Measurements from ENCODE around the gene EFNB2.

Gene EFNB2

GRCh38 chr13:106484537-106485193, 50.8 kb downstream of the EFNB2 start:
- Histone ChIP-seq H3K27ac (ENCODE audit: low read length) (no peak overlapping the region), H3K4me3 (ENCODE audit: low read length) (no peak overlapping the region), H3K9me3 (ENCODE audit: insufficient read depth, low read depth, low read length) (no peaks in the 10 kb centered on the region), H3K4me1 (ENCODE audit: insufficient read depth, low read length) (no peaks in the 10 kb centered on the region), H3K27me3 (ENCODE audit: insufficient read depth, low read length) (no peaks in the 10 kb centered on the region), H3K36me3 (ENCODE audit: insufficient read depth, low read depth, low read length) (no peaks in the 10 kb centered on the region), H3K9ac (ENCODE audit: low read depth, low read length) (no peak overlapping the region)

- H3K4me3 ChIP-seq (ENCODE audit: low read length) = no peak overlapping the region
- H3K36me3 ChIP-seq (ENCODE audit: insufficient read depth, low read depth, low read length) = no peaks in the 10 kb centered on the region
- no peaks in the 10 kb centered on the region for H3K9me3 ChIP-seq (ENCODE audit: insufficient read depth, low read depth, low read length)
- H3K27me3 ChIP-seq (ENCODE audit: insufficient read depth, low read length) = no peaks in the 10 kb centered on the region
- H3K4me1 ChIP-seq (ENCODE audit: insufficient read depth, low read length) = no peaks in the 10 kb centered on the region
- H3K27ac ChIP-seq (ENCODE audit: low read length) = no peak overlapping the region
- H3K9ac ChIP-seq (ENCODE audit: low read depth, low read length) = no peak overlapping the region
Measured at GRCh38 chr13:106484084-106484483, 51.4 kb downstream of the EFNB2 start.

- Histone ChIP-seq H3K9me3 (ENCODE audit: insufficient read depth, low read depth, low read length) (no peaks in the 10 kb centered on the region), H3K4me1 (ENCODE audit: insufficient read depth, low read length) (no peaks in the 10 kb centered on the region), H3K27ac (ENCODE audit: low read length) (no peak overlapping the region), H3K4me3 (ENCODE audit: low read length) (no peak overlapping the region), H3K27me3 (ENCODE audit: insufficient read depth, low read length) (no peaks in the 10 kb centered on the region), H3K36me3 (ENCODE audit: insufficient read depth, low read depth, low read length) (no peaks in the 10 kb centered on the region), H3K9ac (ENCODE audit: low read depth, low read length) (no peak overlapping the region)
Measured at GRCh38 chr13:106481919-106482318, 53.5 kb downstream of the EFNB2 start.

GRCh38 chr13:106480351-106480910, 55.0 kb downstream of the EFNB2 start:
- Histone ChIP-seq H3K9me3 (ENCODE audit: insufficient read depth, low read depth, low read length) (no peaks in the 10 kb centered on the region), H3K36me3 (ENCODE audit: insufficient read depth, low read depth, low read length) (no peaks in the 10 kb centered on the region), H3K9ac (ENCODE audit: low read depth, low read length) (no peak overlapping the region), H3K4me1 (ENCODE audit: insufficient read depth, low read length) (no peaks in the 10 kb centered on the region), H3K4me3 (ENCODE audit: low read length) (no peak overlapping the region), H3K27me3 (ENCODE audit: insufficient read depth, low read length) (no peaks in the 10 kb centered on the region), H3K27ac (ENCODE audit: low read length) (no peak overlapping the region)

- H3K9me3 ChIP-seq (ENCODE audit: insufficient read depth, low read depth, low read length) = no peaks in the 10 kb centered on the region
- H3K4me3 ChIP-seq (ENCODE audit: low read length) = no peak overlapping the region
- H3K36me3 ChIP-seq (ENCODE audit: insufficient read depth, low read depth, low read length) = no peaks in the 10 kb centered on the region
- no peaks in the 10 kb centered on the region for H3K4me1 ChIP-seq (ENCODE audit: insufficient read depth, low read length)
- no peaks in the 10 kb centered on the region for H3K27me3 ChIP-seq (ENCODE audit: insufficient read depth, low read length)
- no peak overlapping the region for H3K27ac ChIP-seq (ENCODE audit: low read length)
- no peak overlapping the region for H3K9ac ChIP-seq (ENCODE audit: low read depth, low read length)
Measured at GRCh38 chr13:106479929-106480328, 55.5 kb downstream of the EFNB2 start.

- H3K27me3 ChIP-seq (ENCODE audit: insufficient read depth, low read length) = no peaks in the 10 kb centered on the region; the same call in 1 of the 2 replicates
- H3K9me3 ChIP-seq (ENCODE audit: insufficient read depth, low read depth, low read length) = no peaks in the 10 kb centered on the region
- no peak overlapping the region for H3K4me3 ChIP-seq (ENCODE audit: low read length)
- H3K36me3 ChIP-seq (ENCODE audit: insufficient read depth, low read depth, low read length) = no peaks in the 10 kb centered on the region
- H3K27ac ChIP-seq (ENCODE audit: low read length) = no peak overlapping the region
- no peak overlapping the region for H3K9ac ChIP-seq (ENCODE audit: low read depth, low read length)
- H3K4me1 ChIP-seq (ENCODE audit: insufficient read depth, low read length) = no peaks in the 10 kb centered on the region
Measured at GRCh38 chr13:106478116-106478515, 57.3 kb downstream of the EFNB2 start.

- Histone ChIP-seq H3K9me3 (ENCODE audit: insufficient read depth, low read depth, low read length) (no peaks in the 10 kb centered on the region), H3K36me3 (ENCODE audit: insufficient read depth, low read depth, low read length) (no peaks in the 10 kb centered on the region), H3K9ac (ENCODE audit: low read depth, low read length) (no peak overlapping the region), H3K27me3 (ENCODE audit: insufficient read depth, low read length) (no peaks in the 10 kb centered on the region; the same call in 1 of the 2 replicates), H3K4me1 (ENCODE audit: insufficient read depth, low read length) (peaks cover 5% of the 10 kb centered on the region; the same call in 1 of the 2 replicates), H3K27ac (ENCODE audit: low read length) (no peak overlapping the region), H3K4me3 (ENCODE audit: low read length) (no peak overlapping the region)
Measured at GRCh38 chr13:106477303-106477702, 58.2 kb downstream of the EFNB2 start.

- peaks cover 7% of the 10 kb centered on the region for H3K4me1 ChIP-seq (ENCODE audit: insufficient read depth, low read length)
- H3K36me3 ChIP-seq (ENCODE audit: insufficient read depth, low read depth, low read length) = no peaks in the 10 kb centered on the region
- H3K27me3 ChIP-seq (ENCODE audit: insufficient read depth, low read length) = no peaks in the 10 kb centered on the region; the same call in 1 of the 2 replicates
- H3K9ac ChIP-seq (ENCODE audit: low read depth, low read length) = no peak overlapping the region
- H3K27ac ChIP-seq (ENCODE audit: low read length) = no peak overlapping the region
- no peaks in the 10 kb centered on the region for H3K9me3 ChIP-seq (ENCODE audit: insufficient read depth, low read depth, low read length)
- no peak overlapping the region for H3K4me3 ChIP-seq (ENCODE audit: low read length)
Measured at GRCh38 chr13:106475852-106476251, 59.6 kb downstream of the EFNB2 start.

GRCh38 chr13:106474912-106475311, 60.5 kb downstream of the EFNB2 start:
- Histone ChIP-seq H3K4me3 (ENCODE audit: low read length) (no peak overlapping the region), H3K36me3 (ENCODE audit: insufficient read depth, low read depth, low read length) (no peaks in the 10 kb centered on the region), H3K9ac (ENCODE audit: low read depth, low read length) (no peak overlapping the region), H3K27ac (ENCODE audit: low read length) (no peak overlapping the region), H3K27me3 (ENCODE audit: insufficient read depth, low read length) (no peaks in the 10 kb centered on the region; the same call in 1 of the 2 replicates), H3K4me1 (ENCODE audit: insufficient read depth, low read length) (peaks cover 7% of the 10 kb centered on the region), H3K9me3 (ENCODE audit: insufficient read depth, low read depth, low read length) (no peaks in the 10 kb centered on the region)

- Histone ChIP-seq H3K27me3 (ENCODE audit: insufficient read depth, low read length) (no peaks in the 10 kb centered on the region; the same call in 1 of the 2 replicates), H3K9me3 (ENCODE audit: insufficient read depth, low read depth, low read length) (no peaks in the 10 kb centered on the region), H3K9ac (ENCODE audit: low read depth, low read length) (0 out of 2 replicates have a peak overlapping the region, but pooled peaks have one; percentile 23), H3K36me3 (ENCODE audit: insufficient read depth, low read depth, low read length) (no peaks in the 10 kb centered on the region), H3K27ac (ENCODE audit: low read length) (no peak overlapping the region), H3K4me3 (ENCODE audit: low read length) (no peak overlapping the region), H3K4me1 (ENCODE audit: insufficient read depth, low read length) (peaks cover 7% of the 10 kb centered on the region)
Measured at GRCh38 chr13:106473154-106473553, 62.3 kb downstream of the EFNB2 start.

GRCh38 chr13:106472621-106473020, 62.8 kb downstream of the EFNB2 start:
- Histone ChIP-seq H3K4me1 (ENCODE audit: insufficient read depth, low read length) (peaks cover 7% of the 10 kb centered on the region), H3K27ac (ENCODE audit: low read length) (no peak overlapping the region), H3K4me3 (ENCODE audit: low read length) (no peak overlapping the region), H3K9ac (ENCODE audit: low read depth, low read length) (peak overlapping the region; percentile 23; the same call in 1 of the 2 replicates), H3K9me3 (ENCODE audit: insufficient read depth, low read depth, low read length) (no peaks in the 10 kb centered on the region), H3K36me3 (ENCODE audit: insufficient read depth, low read depth, low read length) (no peaks in the 10 kb centered on the region), H3K27me3 (ENCODE audit: insufficient read depth, low read length) (no peaks in the 10 kb centered on the region; the same call in 1 of the 2 replicates)

- H3K9ac ChIP-seq (ENCODE audit: low read depth, low read length) = no peak overlapping the region; the same call in 1 of the 2 replicates
- H3K9me3 ChIP-seq (ENCODE audit: insufficient read depth, low read depth, low read length) = no peaks in the 10 kb centered on the region
- H3K27me3 ChIP-seq (ENCODE audit: insufficient read depth, low read length) = no peaks in the 10 kb centered on the region; the same call in 1 of the 2 replicates
- peaks cover 7% of the 10 kb centered on the region for H3K4me1 ChIP-seq (ENCODE audit: insufficient read depth, low read length)
- no peak overlapping the region for H3K27ac ChIP-seq (ENCODE audit: low read length)
- no peaks in the 10 kb centered on the region for H3K36me3 ChIP-seq (ENCODE audit: insufficient read depth, low read depth, low read length)
- peak overlapping the region; percentile 25; the same call in 1 of the 2 replicates for H3K4me3 ChIP-seq (ENCODE audit: low read length)
Measured at GRCh38 chr13:106471957-106472543, 63.4 kb downstream of the EFNB2 start.

Data from iPS-20b (cell line).